Transverse colon (tissue), 4 donors: ENCODE data around the gene TMEM123. TPM values are rescaled to one million over a fixed set of nuclear protein-coding genes. Genes with fewer than 3 reads are reported as not detected.

Source experiments
- DNase-seq: peaks from one replicate; pipeline ENCODE4 v3.0.0-alpha.2; 2019
- H3K27ac ChIP-seq, 4 donors: fragments of 200-600 bp; sonication (generic); 2 replicates each; pipeline ENCODE4 v1.5.1; 2016 to 2018; ENCODE audit warnings: inconsistent platforms in 4 of 4
- H3K27me3 ChIP-seq: fragments of 200-600 bp; sonication (generic); 2 replicates; pipeline ENCODE4 v1.5.1; 2017; ENCODE audit warnings: inconsistent platforms
- H3K36me3 ChIP-seq, 4 donors: fragments of 200-600 bp; sonication (generic); 2 replicates each; pipeline ENCODE4 v1.5.1; 2017 to 2019; ENCODE audit warnings: inconsistent platforms in 4 of 4
- H3K4me1 ChIP-seq, 4 donors: fragments of 200-600 bp; sonication (generic); 2 replicates each; pipeline ENCODE4 v1.5.1; 2017 to 2020; ENCODE audit warnings: inconsistent platforms in 4 of 4
- H3K4me3 ChIP-seq, 4 donors: fragments of 200-600 bp; sonication (generic); 1 replicate in 1 of 4; 2 replicates in 3 of 4; pipeline versions ENCODE4 v1.5.1 to v1.6.1; 2017 to 2019; ENCODE audit warnings: inconsistent platforms in 4 of 4
- H3K9me3 ChIP-seq, 2 donors: fragments of 200-600 bp; sonication (generic); 2 replicates each; pipeline ENCODE4 v1.5.1; 2017 to 2019; ENCODE audit warnings: inconsistent platforms in 2 of 2
- EP300 ChIP-seq: sonication (generic); formaldehyde crosslinking; IDR thresholded peaks from one replicate; pipeline ENCODE4 v1.6.1; 2017; ENCODE audit warnings: antibody characterized with exemption, low read depth
- POLR2A ChIP-seq: fragments of 450-650 bp; IDR thresholded peaks from one replicate; pipeline ENCODE4 v1.6.1; 2016; ENCODE audit warnings: antibody characterized with exemption, mild to moderate bottlenecking, moderate library complexity
- POLR2AphosphoS5 ChIP-seq, 3 donors: sonication (generic); formaldehyde crosslinking; IDR thresholded peaks; one replicate each; pipeline ENCODE4 v1.6.1; 2016; ENCODE audit warnings: antibody characterized with exemption in 3 of 3
- WGBS, 2 donors: methylation state at CpG; one replicate each; pipeline ENCODE4 v1.1.5; 2018; ENCODE audit warnings: low coverage in 1 of 2; 5-methylcytosine and 5-hydroxymethylcytosine counted together
- in situ Hi-C, 4 donors: fragments of 200-750 bp; cut with MboI; loops; one replicate each; pipeline versions ENCODE4 v1.15.0 to v1.15.1; 2017; ENCODE audit warnings: low sequenced_read_pairs in 3 of 4, low pct_ligation_motif_present in 1 of 4, low pct_unique_long_range_greater_than_20kb in 1 of 4
- intact Hi-C: fragments of 100-400 bp; cut with DNase I; formaldehyde crosslinking; loops from one replicate; pipeline ENCODE4 v1.15.1; 2023; ENCODE audit warnings: low total_unique reads
- total RNA-seq, 4 donors: library from RNA; depleted of rRNA; stranded (reverse); fragments of >200 nt; gene quantifications; one replicate each; pipeline ENCODE4 v1.1.0, GENCODE V29; 2016
- TF ChIP-seq, protein P1 (sequence below), 5 experiments: fragments of 200-600 bp in 3 of 5; fragments of 450-650 bp in 2 of 5; sonication (generic) in 3 of 5; IDR thresholded peaks; 1 replicate in 2 of 5; 2 replicates in 3 of 5; pipeline ENCODE4 v1.5.1; 2016 to 2017; ENCODE audit warnings: antibody characterized with exemption in 5 of 5, inconsistent platforms in 3 of 5, mild to moderate bottlenecking in 2 of 5, moderate library complexity in 1 of 5

The TMEM123 gene
- total RNA-seq, 4 donors from 2014 or later = 55.4 to 137 (median 104) TPM

GRCh38 chr11:102479733-102480132, 27.2 kb upstream of the TMEM123 start:
- intact Hi-C loops (no loop called here), in situ Hi-C loops (loop anchor here in 2 of 4 donors (25.0 kb wide), 2 partner anchors 92 to 458 kb away; no protein-coding TSS in a partner anchor)
- H3K27ac ChIP-seq = no peak overlapping the region
- no peak for TF ChIP-seq POLR2AphosphoS5 (IDR thresholded peaks at IDR 0.05)
- TF ChIP-seq, protein P1, sequence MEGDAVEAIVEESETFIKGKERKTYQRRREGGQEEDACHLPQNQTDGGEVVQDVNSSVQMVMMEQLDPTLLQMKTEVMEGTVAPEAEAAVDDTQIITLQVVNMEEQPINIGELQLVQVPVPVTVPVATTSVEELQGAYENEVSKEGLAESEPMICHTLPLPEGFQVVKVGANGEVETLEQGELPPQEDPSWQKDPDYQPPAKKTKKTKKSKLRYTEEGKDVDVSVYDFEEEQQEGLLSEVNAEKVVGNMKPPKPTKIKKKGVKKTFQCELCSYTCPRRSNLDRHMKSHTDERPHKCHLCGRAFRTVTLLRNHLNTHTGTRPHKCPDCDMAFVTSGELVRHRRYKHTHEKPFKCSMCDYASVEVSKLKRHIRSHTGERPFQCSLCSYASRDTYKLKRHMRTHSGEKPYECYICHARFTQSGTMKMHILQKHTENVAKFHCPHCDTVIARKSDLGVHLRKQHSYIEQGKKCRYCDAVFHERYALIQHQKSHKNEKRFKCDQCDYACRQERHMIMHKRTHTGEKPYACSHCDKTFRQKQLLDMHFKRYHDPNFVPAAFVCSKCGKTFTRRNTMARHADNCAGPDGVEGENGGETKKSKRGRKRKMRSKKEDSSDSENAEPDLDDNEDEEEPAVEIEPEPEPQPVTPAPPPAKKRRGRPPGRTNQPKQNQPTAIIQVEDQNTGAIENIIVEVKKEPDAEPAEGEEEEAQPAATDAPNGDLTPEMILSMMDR (IDR thresholded peaks at IDR 0.05) = no peak
- TF ChIP-seq EP300 = no peak
- TF ChIP-seq POLR2A = no peak
- no peak for DNase-seq
- 94 to 97% methylated on average over 2 of the region's 2 CpGs for WGBS, 2 donors
- peaks cover 13 to 47% (median 24%) of the 10 kb centered on the region in 4 donors for H3K4me1 ChIP-seq
- H3K4me3 ChIP-seq = no peak overlapping the region
- no peaks in the 10 kb centered on the region for H3K9me3 ChIP-seq
- no peaks in the 10 kb centered on the region for H3K27me3 ChIP-seq
- H3K36me3 ChIP-seq = no peaks in the 10 kb centered on the region

GRCh38 chr11:102478673-102479299, 26.2 kb upstream of the TMEM123 start:
- intact Hi-C loops = no loop called here
- WGBS, 2 donors = 46 to 67% methylated on average over 1 of the region's 1 CpG
- Histone ChIP-seq H3K36me3 (no peaks in the 10 kb centered on the region), H3K4me3 (no peak overlapping the region), H3K27ac (peak overlapping the region in 2 of 4 donors; percentile 6 to 21), H3K27me3 (no peaks in the 10 kb centered on the region), H3K4me1 (peaks cover 13 to 57% (median 31%) of the 10 kb centered on the region in 4 donors), H3K9me3 (no peaks in the 10 kb centered on the region)
- no peak for DNase-seq
- in situ Hi-C loops = loop anchor here in 2 of 4 donors (25.0 kb wide), 2 partner anchors 91 to 459 kb away; no protein-coding TSS in a partner anchor
- TF ChIP-seq, protein P1 (IDR thresholded peaks at IDR 0.05) = no peak
- TF ChIP-seq EP300 (no peak), POLR2A (no peak), POLR2AphosphoS5 (IDR thresholded peaks at IDR 0.05) (no peak)

- 6 to 22% methylated on average over 1 of the region's 1 CpG for WGBS, 2 donors
- intact Hi-C loops = no loop called here
- in situ Hi-C loops = loop anchor here in 2 of 4 donors (25.0 kb wide), 2 partner anchors 90 to 460 kb away; no protein-coding TSS in a partner anchor
- peak; percentile 73 for DNase-seq
- Histone ChIP-seq H3K4me3 (no peak overlapping the region), H3K36me3 (no peaks in the 10 kb centered on the region), H3K9me3 (no peaks in the 10 kb centered on the region), H3K27ac (peak overlapping the region; percentile 56 to 80 (median 68)), H3K4me1 (peaks cover 21 to 67% (median 40%) of the 10 kb centered on the region in 4 donors), H3K27me3 (no peaks in the 10 kb centered on the region)
- TF ChIP-seq POLR2AphosphoS5 (IDR thresholded peaks at IDR 0.05) = peak in 1 of 3 donors; percentile 54
- peak; percentile 33 for TF ChIP-seq POLR2A
- TF ChIP-seq, protein P1 (IDR thresholded peaks at IDR 0.05) = no peak
These were observed 24.2 kb upstream of the TMEM123 start for GRCh38 chr11:102476812-102477211.

- TF ChIP-seq EP300 (no peak), POLR2A (no peak), POLR2AphosphoS5 (IDR thresholded peaks at IDR 0.05) (no peak)
- TF ChIP-seq, protein P1 (IDR thresholded peaks at IDR 0.05) = no peak
- DNase-seq = no peak
- in situ Hi-C loops = loop anchor here in 2 of 4 donors (25.0 kb wide), 2 partner anchors 89 to 461 kb away; no protein-coding TSS in a partner anchor
- no peaks in the 10 kb centered on the region for H3K27me3 ChIP-seq
- no peaks in the 10 kb centered on the region for H3K36me3 ChIP-seq
- intact Hi-C loops = no loop called here
- 73 to 85% methylated on average over 1 of the region's 1 CpG for WGBS, 2 donors
- peak overlapping the region; percentile 56 to 80 (median 68) for H3K27ac ChIP-seq
- no peaks in the 10 kb centered on the region for H3K9me3 ChIP-seq
- H3K4me1 ChIP-seq = peaks cover 21 to 67% (median 40%) of the 10 kb centered on the region in 4 donors
- H3K4me3 ChIP-seq = no peak overlapping the region
These were observed 23.5 kb upstream of the TMEM123 start for GRCh38 chr11:102476069-102476468.
